ENCODE measurements around the gene PDE11A. TPM values are rescaled to one million over a fixed set of nuclear protein-coding genes. Genes with fewer than 3 reads are reported as not detected.

PDE11A gene
- total RNA-seq, 1 donor from 2014 or later: 0.75 TPM

GRCh38 chr2:177660742-177661141, 411.8 kb downstream of the PDE11A start:
- no peak overlapping the region for H3K4me3 ChIP-seq
- DNase-seq (ENCODE audit: low spot score in 2 of 2): no peak
- TF ChIP-seq CTCF (IDR thresholded peaks at IDR 0.05): no peak

GRCh38 chr2:177658309-177658708, 414.3 kb downstream of the PDE11A start:
- DNase-seq (ENCODE audit: low spot score in 2 of 2): no peak
- Histone ChIP-seq H3K27me3 (no peaks in the 10 kb centered on the region), H3K27ac (no peak overlapping the region), H3K36me3 (no peaks in the 10 kb centered on the region), H3K4me3 (no peak overlapping the region), H3K9me3 (no peaks in the 10 kb centered on the region), H3K4me1 (no peaks in the 10 kb centered on the region)
- intact Hi-C loops (cut with DNase I): no loop called here
- TF ChIP-seq CTCF (IDR thresholded peaks at IDR 0.05): no peak

More at GRCh38 chr2:177660742-177661141, 411.8 kb downstream of the PDE11A start:
- no peaks in the 10 kb centered on the region for H3K9me3 ChIP-seq
- no peaks in the 10 kb centered on the region for H3K4me1 ChIP-seq
- H3K27ac ChIP-seq: no peak overlapping the region
- no peaks in the 10 kb centered on the region for H3K36me3 ChIP-seq
- intact Hi-C loops (cut with DNase I): no loop called here
- no peaks in the 10 kb centered on the region for H3K27me3 ChIP-seq

- no peak for DNase-seq (ENCODE audit: low spot score in 2 of 2)
- no peak for TF ChIP-seq CTCF (IDR thresholded peaks at IDR 0.05)
- no peak overlapping the region for H3K27ac ChIP-seq
- H3K27me3 ChIP-seq: no peaks in the 10 kb centered on the region
- H3K4me3 ChIP-seq: no peak overlapping the region
- H3K9me3 ChIP-seq: no peaks in the 10 kb centered on the region
- no peaks in the 10 kb centered on the region for H3K36me3 ChIP-seq
- no peaks in the 10 kb centered on the region for H3K4me1 ChIP-seq
- intact Hi-C loops (cut with DNase I): no loop called here
These were observed 420.7 kb downstream of the PDE11A start for GRCh38 chr2:177651833-177652232.

GRCh38 chr2:177649568-177650518, 422.7 kb downstream of the PDE11A start:
- TF ChIP-seq CTCF (IDR thresholded peaks at IDR 0.05): no peak
- Histone ChIP-seq H3K27me3 (no peaks in the 10 kb centered on the region), H3K4me1 (no peaks in the 10 kb centered on the region), H3K9me3 (no peaks in the 10 kb centered on the region), H3K27ac (no peak overlapping the region), H3K36me3 (no peaks in the 10 kb centered on the region), H3K4me3 (no peak overlapping the region)
- intact Hi-C loops (cut with DNase I): no loop called here
- DNase-seq (ENCODE audit: low spot score in 2 of 2): no peak

- no peak for DNase-seq (ENCODE audit: low spot score in 2 of 2)
These were observed 425.8 kb downstream of the PDE11A start for GRCh38 chr2:177646791-177647190.

More at GRCh38 chr2:177646791-177647190, 425.8 kb downstream of the PDE11A start:
- TF ChIP-seq CTCF (IDR thresholded peaks at IDR 0.05): no peak
- Histone ChIP-seq H3K27me3 (no peaks in the 10 kb centered on the region), H3K36me3 (no peaks in the 10 kb centered on the region), H3K4me1 (no peaks in the 10 kb centered on the region), H3K27ac (no peak overlapping the region), H3K4me3 (no peak overlapping the region), H3K9me3 (no peaks in the 10 kb centered on the region)
- intact Hi-C loops (cut with DNase I): no loop called here
